Measurements from ENCODE around the gene MYLK3.

MYLK3 gene

DNA sequence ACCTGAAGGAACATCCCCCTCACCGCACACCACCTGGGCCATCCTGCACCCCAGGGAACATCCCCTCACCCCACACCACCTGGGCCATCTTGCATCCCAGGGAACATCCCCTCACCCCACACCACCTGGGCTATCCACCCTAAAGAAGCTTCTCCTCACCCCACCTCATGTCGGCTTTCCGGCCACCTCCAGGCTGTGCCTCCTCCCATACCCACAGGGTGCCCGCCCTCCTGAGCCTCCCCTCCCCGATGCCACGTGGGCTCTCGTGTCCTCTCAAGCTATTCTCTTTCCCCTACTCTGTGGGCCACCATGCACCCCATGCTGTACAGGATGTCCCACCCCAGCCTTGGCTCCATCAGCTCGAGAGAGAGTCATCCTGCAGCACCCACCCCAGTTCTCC lies 18.0 kb downstream of the MYLK3 start:
- TF ChIP-seq, protein P1, sequence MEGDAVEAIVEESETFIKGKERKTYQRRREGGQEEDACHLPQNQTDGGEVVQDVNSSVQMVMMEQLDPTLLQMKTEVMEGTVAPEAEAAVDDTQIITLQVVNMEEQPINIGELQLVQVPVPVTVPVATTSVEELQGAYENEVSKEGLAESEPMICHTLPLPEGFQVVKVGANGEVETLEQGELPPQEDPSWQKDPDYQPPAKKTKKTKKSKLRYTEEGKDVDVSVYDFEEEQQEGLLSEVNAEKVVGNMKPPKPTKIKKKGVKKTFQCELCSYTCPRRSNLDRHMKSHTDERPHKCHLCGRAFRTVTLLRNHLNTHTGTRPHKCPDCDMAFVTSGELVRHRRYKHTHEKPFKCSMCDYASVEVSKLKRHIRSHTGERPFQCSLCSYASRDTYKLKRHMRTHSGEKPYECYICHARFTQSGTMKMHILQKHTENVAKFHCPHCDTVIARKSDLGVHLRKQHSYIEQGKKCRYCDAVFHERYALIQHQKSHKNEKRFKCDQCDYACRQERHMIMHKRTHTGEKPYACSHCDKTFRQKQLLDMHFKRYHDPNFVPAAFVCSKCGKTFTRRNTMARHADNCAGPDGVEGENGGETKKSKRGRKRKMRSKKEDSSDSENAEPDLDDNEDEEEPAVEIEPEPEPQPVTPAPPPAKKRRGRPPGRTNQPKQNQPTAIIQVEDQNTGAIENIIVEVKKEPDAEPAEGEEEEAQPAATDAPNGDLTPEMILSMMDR (IDR thresholded peaks at IDR 0.05), result no peak

DNA sequence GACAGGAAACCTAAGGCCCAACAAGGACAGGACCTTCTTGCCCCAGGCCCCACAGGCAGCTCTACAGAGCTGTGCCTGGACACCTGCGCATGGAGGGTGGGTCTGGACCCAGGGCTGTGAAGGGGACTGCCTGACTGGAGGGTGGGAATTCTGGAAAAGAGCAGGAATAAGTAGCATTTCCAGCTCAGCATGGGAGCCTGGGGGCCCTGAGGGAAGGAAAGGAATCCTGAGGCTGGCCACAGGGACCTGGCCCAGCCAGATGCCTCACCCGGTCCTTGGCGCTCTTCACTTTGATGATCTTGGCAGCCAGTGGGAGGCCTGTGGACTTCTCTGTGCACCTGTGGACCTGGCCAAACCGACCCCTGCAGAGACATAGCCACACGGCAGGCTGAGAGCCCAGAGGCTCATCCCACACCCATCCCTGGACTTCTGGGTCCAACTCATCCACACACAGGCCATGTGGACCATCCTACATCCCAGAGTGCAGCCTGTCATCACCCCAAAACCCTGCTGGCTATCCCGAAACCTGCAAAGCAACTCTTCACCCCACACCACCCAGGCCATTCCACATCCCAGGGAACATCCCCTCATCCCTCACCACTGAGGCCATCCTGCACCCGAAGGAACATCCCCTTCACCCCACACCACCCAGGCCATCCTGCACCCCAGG lies 18.7 kb downstream of the MYLK3 start:
- TF ChIP-seq, protein P1 (IDR thresholded peaks at IDR 0.05), result no peak

DNA sequence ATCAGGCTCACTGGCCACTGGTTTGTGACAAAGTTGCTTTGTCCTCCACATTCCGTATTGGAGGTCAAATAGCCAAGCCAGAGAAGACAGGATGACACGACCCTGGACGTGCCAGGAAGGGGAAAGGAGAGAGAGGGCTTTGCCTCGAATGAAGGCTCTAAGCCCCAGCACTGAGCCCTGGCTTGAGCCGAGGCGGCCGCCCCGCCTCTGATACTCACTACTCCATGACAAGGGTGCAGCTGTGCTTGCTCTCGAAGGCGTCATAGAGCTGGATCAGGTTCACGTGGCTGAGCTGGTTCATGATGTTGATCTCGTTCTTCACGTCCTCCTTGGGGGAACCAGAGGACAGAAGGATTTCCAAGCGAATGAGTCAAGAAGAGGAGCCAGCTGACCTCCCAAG lies 19.3 kb downstream of the MYLK3 start:
- TF ChIP-seq, protein P1 (IDR thresholded peaks at IDR 0.05), result no peak

DNA sequence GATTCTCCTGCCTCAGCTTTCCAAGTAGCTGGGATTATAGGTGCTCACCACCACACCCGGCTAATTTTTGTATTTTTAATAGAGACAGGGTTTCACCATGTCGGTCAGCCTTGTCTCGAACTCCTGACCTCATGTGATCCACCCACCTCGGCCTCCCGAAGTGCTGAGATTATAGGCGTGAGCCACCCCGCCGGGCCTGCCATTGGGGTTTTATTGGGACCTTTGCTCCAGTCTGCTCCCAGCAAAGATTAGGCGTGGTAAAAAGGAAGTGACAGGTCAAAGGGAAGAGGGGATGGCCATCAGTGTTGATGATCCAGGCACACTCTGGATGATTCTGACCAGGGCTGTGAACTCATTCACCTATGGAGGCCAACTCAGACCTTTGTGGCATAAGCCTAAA lies 20.5 kb downstream of the MYLK3 start:
- TF ChIP-seq, protein P1 (IDR thresholded peaks at IDR 0.05), result no peak

DNA sequence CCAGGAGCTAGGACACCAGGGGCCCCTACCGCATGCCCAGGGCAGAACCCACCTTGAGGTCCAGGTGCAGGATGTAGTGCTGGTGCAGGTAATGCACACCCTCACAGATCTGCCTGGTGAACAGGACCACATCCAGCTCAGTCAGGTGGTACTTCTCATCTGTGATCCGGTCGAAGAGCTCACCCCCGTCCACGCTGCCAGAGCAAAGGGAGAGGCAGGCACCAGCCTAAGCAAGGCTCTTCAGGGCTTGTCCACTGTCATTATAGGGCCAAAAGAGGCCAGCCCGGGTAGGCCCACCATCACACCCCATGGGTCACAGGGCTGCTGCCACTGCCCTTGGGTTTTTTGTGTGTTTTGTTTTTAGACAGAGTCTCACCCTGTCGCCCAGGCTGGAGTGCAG lies 21.0 kb downstream of the MYLK3 start:
- TF ChIP-seq, protein P1 (IDR thresholded peaks at IDR 0.05), result no peak

DNA sequence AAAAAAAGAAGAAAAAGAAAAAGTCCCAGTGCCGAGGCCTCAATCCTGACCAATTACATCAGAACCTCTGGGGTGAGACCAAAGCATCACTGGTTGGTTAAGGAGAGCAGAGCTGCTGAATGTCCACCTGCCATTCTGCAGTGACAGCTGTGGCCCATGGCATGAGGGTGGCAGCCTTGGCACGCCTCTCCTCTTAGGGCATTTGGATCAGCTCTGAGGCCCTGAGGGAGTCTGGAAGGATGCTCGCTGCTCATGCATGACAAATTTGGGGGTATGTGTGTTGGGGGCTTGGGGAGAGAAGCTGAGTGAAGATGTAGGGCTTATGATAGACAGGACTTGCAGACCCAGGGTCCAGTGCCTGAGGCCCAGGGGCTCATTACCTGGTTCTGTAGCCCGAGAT lies 26.3 kb downstream of the MYLK3 start:
- TF ChIP-seq, protein P1 (IDR thresholded peaks at IDR 0.05), result no peak

DNA sequence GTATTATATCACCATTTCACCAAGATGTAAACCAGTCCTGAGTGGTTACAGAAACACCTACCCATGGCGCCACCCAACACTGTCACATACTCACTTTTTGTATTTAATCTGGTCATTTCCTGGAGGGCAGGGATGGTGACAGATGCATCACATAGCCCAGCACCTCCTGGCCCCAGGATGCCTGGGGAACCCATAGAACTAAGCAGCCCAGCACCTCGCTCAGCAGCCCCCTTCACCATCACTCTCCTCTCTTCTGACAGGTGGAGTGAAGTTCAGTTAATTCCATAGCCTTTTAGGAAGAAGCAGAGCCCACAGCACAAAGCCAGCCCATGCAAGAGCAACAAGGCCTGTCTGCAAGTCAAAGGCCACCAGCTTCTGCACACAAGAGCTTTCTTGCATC lies 27.5 kb downstream of the MYLK3 start:
- TF ChIP-seq, protein P1 (IDR thresholded peaks at IDR 0.05), result no peak

DNA sequence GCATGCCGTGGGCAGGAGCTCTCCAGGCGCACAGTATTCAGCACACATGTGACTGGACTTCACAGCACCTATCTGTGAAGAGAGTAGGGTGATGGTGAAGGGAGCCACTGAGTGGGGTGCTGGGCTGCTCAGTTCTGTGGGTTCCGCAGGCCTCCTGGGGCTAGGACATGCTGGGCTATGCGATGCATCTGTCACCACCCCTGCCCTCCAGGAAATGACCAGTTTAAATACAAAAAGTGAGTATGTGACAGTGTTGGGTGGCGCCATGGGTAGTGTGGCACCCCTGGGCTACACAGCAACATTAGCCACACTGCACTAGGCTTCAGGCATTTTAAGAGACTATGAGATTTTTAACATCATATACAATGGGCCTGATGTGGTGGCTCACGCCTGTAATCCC lies 28.6 kb downstream of the MYLK3 start:
- TF ChIP-seq, protein P1 (IDR thresholded peaks at IDR 0.05), result no peak
